T-helper 17 cell (primary cell): ENCODE data around the gene P2RY2. TPM values are rescaled to one million over a fixed set of nuclear protein-coding genes. Genes with fewer than 3 reads are reported as not detected.

ENCODE experiments used
- ATAC-seq: fragments of 150-1000 bp; cut with Tn5 transposase; 2 replicates; pipeline ENCODE4 v1.10.0; 2021; ENCODE audit warnings: mild to moderate bottlenecking, moderate library complexity
- DNase-seq, 3 donors: peaks; one replicate each; pipeline versions ENCODE4 v3.0.0 to v3.0.0-alpha.2; 2020 to 2021
- H3K9me3 ChIP-seq: one replicate; pipeline ENCODE4 v1.7.0; 2013; ENCODE audit warnings: low read length, mild to moderate bottlenecking; ENCODE audit not compliant: control insufficient read depth, poor library complexity, severe bottlenecking
- H3K27ac Mint-ChIP-seq: one replicate; pipeline ENCODE4 v1.8.0; 2022; ENCODE audit warnings: mild to moderate bottlenecking, moderate library complexity, mixed read lengths
- H3K27me3 Mint-ChIP-seq: one replicate; pipeline ENCODE4 v1.8.0; 2022; ENCODE audit warnings: mixed read lengths
- H3K36me3 Mint-ChIP-seq: one replicate; pipeline ENCODE4 v1.8.0; 2022; ENCODE audit warnings: low read depth, mixed read lengths
- H3K4me1 Mint-ChIP-seq: one replicate; pipeline ENCODE4 v1.8.0; 2022; ENCODE audit warnings: mild to moderate bottlenecking, mixed read lengths
- H3K4me3 Mint-ChIP-seq: one replicate; pipeline ENCODE4 v1.8.0; 2022; ENCODE audit warnings: mild to moderate bottlenecking, moderate library complexity, mixed read lengths
- total RNA-seq, 4 donors: library from RNA in 2 of 4; stranded (reverse) in 2 of 4; gene quantifications; one replicate each; pipeline ENCODE4 v1.2.3 and lab custom pipeline; 2022 to 2026

Gene P2RY2
- total RNA-seq, 2 donors from 2014 or later, result 0.29 to 0.55 TPM

GRCh38 chr11:73201888-73202780, 15.9 kb upstream of the P2RY2 start:
- no peak for DNase-seq
- Mint-ChIP-seq H3K27me3 (peaks cover 46% of the 10 kb centered on the region), H3K27ac (no peak overlapping the region), H3K4me3 (no peak overlapping the region), H3K36me3 (peaks cover 6% of the 10 kb centered on the region), H3K4me1 (peaks cover 8% of the 10 kb centered on the region)
- ATAC-seq, result no peak
- H3K9me3 ChIP-seq, result no peaks in the 10 kb centered on the region

DNA sequence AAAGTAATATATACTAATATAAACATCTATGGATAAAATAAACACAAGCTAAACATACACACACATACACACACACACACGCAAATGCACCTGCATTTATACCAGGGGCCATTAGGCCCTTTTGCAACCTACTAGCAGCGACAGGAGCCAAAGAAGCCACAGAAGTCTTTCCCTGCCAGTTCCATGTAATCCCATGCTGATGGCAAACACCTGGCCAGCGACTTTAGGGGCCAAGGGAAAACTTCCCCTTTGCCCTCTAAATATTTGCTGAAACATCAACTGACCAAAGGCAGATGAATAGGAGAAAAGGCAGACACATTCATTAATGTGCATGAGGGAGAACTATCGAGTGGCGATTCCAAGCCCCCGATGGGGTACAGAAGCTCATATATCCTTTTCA, 14.8 kb upstream of the P2RY2 start:
- Mint-ChIP-seq H3K4me3 (no peak overlapping the region), H3K27ac (no peak overlapping the region)

DNA sequence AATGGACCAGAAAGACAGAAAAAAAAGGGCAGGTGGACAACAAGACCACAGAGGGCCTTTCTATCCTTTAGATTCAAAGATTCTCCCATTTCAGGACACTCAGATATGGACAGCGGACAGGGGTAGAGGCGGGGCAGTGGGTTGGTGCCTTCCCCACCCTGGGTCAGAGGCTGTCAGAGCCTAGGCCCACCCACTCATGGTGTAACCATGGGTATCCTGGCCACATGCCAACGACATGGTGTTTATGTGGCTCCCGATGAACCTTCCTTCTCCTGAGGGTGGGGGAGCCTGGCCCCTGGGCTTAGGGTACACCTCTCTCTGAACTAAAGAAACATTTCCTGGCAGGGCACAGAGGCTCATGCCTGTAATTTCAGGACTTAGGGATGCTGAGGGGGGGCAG, 14.3 kb upstream of the P2RY2 start:
- H3K9me3 ChIP-seq, result no peaks in the 10 kb centered on the region
- Mint-ChIP-seq H3K27ac (no peak overlapping the region), H3K36me3 (peaks cover 6% of the 10 kb centered on the region), H3K27me3 (peaks cover 46% of the 10 kb centered on the region), H3K4me1 (peaks cover 8% of the 10 kb centered on the region), H3K4me3 (no peak overlapping the region)
- no peak for ATAC-seq
- DNase-seq, result no peak

More for the DNA sequence above, 14.8 kb upstream of the P2RY2 start:
- Mint-ChIP-seq H3K27me3 (peaks cover 46% of the 10 kb centered on the region), H3K4me1 (peaks cover 8% of the 10 kb centered on the region), H3K36me3 (peaks cover 6% of the 10 kb centered on the region)
- no peaks in the 10 kb centered on the region for H3K9me3 ChIP-seq
- ATAC-seq, result no peak
- no peak for DNase-seq

DNA sequence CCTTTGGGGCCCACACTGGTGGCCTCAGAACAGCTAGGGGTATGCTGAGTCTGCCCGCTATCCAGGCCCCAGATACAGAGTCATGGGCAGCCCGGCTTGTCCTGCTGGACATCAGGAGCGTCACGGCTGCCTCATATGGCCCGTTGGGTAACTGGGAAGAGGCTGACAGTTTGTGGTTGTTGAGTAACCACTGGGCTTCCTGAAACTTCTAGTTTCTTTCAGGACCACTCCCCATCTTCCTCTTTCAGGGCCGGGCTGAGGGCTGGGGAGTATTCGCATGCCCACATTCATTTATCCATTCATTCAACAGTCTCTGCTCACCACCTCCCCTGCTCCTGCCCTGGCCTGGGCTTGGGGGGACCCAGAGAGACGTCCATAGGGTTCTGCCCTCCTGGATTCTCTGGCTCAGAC, 13.4 kb upstream of the P2RY2 start:
- Mint-ChIP-seq H3K36me3 (peaks cover 6% of the 10 kb centered on the region), H3K4me1 (peaks cover 8% of the 10 kb centered on the region), H3K27ac (no peak overlapping the region), H3K27me3 (peaks cover 42% of the 10 kb centered on the region), H3K4me3 (no peak overlapping the region)
- no peak for DNase-seq
- H3K9me3 ChIP-seq, result no peaks in the 10 kb centered on the region
- no peak for ATAC-seq

DNA sequence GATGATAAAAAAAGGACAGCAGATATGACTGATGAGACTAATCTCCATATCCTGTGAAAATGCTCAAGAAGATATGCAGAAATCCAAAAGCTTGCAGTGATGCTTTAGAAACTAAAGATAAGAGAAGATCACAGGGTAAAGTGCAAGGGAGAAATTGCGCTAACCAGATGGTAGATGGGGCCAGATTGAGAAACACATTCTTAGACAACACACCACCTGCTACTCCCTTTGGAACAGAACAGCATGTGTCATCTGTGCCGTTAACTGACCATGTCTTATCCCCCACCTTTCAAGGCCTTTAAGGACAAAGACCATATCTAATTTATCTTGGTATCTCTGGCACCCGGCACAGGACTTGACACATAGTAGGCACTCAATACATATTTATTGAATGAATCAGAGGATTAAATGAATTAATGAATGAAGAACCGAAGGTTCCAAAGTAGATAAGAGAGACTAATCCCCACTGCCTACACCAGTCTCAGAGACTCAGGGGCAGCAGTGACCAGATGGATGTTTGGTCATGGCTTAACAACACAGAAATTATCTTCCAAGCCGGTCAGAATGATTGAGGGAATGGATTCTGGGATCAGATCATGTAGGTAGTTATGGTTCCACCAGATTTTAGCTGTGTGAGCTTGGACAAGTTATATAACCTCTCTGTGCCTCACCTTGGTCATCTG, 12.3 kb upstream of the P2RY2 start:
- no peak overlapping the region for H3K27ac Mint-ChIP-seq

DNA sequence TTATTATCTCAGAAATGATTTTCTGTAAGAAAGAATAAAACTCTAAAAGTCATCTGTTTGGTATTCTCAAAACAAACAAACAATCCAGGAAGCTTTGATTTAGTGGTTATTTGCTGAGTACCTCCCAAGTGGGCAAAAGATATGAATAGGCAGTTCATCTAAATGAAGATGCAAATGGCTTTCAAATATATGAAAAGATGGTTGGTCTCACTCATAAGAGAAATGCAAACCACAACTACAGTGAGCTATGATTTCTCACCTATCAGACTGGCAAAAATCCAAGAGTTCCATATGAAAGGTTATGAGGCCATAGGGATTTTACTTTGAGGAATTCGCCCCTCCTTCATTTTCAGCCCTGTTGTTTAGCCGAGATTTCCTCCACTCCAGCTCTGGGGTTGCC, 11.3 kb upstream of the P2RY2 start:
- H3K36me3 Mint-ChIP-seq, result peaks cover 6% of the 10 kb centered on the region

More for the DNA sequence above, 12.3 kb upstream of the P2RY2 start:
- Mint-ChIP-seq H3K27me3 (peaks cover 34% of the 10 kb centered on the region), H3K36me3 (peaks cover 6% of the 10 kb centered on the region), H3K4me1 (peaks cover 8% of the 10 kb centered on the region), H3K4me3 (no peak overlapping the region)
- H3K9me3 ChIP-seq, result no peaks in the 10 kb centered on the region
- DNase-seq, result no peak
- no peak for ATAC-seq

DNA sequence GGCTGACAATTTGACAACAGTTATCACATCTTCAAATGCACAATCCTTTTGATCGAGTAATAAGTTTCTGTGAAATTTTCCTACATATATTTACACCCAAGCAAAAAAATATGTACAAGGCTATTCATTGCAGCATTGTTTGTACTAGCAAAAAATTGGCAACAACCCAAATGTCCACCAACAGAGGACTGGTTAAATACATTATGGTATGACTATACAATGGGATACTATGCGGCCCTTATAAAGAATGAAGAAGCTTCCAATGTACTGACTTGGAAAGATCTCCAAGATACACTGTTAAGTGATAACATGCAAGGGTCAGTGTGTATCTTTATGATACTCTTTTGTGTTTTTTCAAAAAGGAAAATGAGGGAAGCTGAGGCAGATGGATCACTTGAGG, 8.2 kb upstream of the P2RY2 start:
- H3K27ac Mint-ChIP-seq, result no peak overlapping the region
- H3K4me3 Mint-ChIP-seq, result no peak overlapping the region
- DNase-seq (no peak), ATAC-seq (no peak)
- H3K9me3 ChIP-seq, result no peaks in the 10 kb centered on the region
- H3K4me1 Mint-ChIP-seq, result peaks cover 11% of the 10 kb centered on the region
- peaks cover 6% of the 10 kb centered on the region for H3K36me3 Mint-ChIP-seq
- H3K27me3 Mint-ChIP-seq, result peaks cover 19% of the 10 kb centered on the region

More for the DNA sequence above, 11.3 kb upstream of the P2RY2 start:
- H3K27ac Mint-ChIP-seq, result no peak overlapping the region
- H3K9me3 ChIP-seq, result no peaks in the 10 kb centered on the region
- H3K27me3 Mint-ChIP-seq, result peaks cover 28% of the 10 kb centered on the region
- no peak overlapping the region for H3K4me3 Mint-ChIP-seq
- DNase-seq (no peak), ATAC-seq (no peak)
- peaks cover 11% of the 10 kb centered on the region for H3K4me1 Mint-ChIP-seq

DNA sequence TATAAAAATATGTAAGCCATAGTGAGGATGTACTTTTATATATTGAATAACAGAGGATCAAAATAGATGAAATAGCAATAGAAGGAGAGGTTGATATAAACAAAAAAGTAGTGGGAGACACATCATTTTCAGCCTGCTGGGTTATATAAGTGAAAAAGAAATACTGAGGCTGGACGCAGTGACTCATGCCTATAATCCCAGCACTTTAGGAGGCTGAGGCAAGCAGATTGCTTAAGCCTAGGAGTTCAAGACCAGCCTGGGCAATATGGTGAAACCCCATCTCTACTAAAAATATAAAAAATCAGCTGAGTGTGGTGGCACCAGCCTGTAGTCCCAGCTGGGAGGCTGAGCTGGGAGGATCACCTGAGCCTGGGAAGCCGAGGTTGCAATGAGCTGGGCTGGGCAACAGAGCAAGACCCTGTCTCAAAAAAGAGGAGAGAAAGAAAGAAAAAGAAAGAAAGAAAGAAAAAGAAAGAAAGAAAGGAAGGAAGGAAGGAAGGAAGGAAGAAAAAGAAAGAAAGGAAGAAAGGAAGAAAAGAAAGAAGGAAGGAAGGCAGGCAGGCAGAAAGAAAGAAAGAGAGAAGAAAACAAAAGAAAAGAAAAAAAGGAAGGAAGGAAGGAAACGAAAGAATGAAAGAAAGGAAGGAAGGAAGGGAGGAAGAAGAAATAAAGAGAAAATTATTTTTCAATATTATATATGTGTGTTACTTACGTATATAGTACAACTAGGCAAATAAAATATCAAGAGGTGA, 7.0 kb upstream of the P2RY2 start:
- H3K9me3 ChIP-seq, result peaks cover 3% of the 10 kb centered on the region
- Mint-ChIP-seq H3K36me3 (no peaks in the 10 kb centered on the region), H3K27me3 (peaks cover 7% of the 10 kb centered on the region), H3K4me3 (no peak overlapping the region), H3K4me1 (peaks cover 6% of the 10 kb centered on the region), H3K27ac (no peak overlapping the region)
- ATAC-seq (no peak), DNase-seq (no peak)

DNA sequence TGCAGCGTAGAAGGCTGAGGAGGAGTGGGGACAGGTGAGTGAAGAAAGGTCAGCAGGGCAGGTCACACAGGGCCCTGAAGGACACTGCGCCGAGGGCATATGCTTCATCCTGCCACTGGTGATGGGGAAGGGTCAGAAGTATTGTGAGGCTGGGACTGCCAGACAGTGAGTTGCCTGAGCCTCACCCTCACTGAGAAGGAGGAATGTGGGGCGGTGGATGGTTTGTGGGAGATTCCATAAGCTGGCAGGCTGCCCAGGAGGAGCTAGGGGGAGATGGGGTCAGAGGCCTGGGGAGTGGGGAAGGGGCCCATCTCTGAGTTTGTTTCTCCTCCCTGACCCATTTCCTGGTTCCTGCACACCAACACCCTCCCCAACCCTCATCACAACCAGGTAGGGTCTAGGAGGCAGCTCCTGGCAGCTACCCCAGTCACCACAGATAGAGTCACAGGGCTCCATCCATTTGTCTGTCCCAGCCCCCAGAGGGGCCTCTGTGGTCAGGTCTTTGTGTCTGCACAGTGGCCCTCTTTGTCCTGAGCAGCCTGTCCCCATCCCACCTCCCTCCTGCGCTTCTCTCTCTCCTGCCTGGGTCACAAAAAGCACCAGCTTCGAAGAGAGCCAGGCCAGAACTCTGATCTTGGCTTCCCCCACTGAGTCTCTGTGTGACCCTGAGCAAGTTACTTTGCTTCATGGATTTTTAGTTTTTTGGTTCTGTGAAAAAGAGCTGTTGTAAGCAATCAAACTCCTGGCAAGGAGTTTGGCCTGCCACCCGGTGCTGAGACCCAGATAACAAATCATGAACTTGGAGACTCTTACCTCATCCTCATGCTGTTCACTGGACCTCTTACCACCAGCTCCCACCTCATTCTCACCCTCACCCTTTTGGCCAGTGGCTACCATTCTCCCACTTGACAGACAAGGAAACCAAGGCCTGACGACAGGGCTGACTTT, 4.6 kb upstream of the P2RY2 start:
- Mint-ChIP-seq H3K4me1 (peaks cover 8% of the 10 kb centered on the region), H3K4me3 (no peak overlapping the region), H3K27me3 (peaks cover 14% of the 10 kb centered on the region), H3K27ac (peak overlapping the region; percentile 51), H3K36me3 (no peaks in the 10 kb centered on the region)
- peaks cover 3% of the 10 kb centered on the region for H3K9me3 ChIP-seq
- ATAC-seq (no peak), DNase-seq (no peak)

- H3K27me3 Mint-ChIP-seq, result peaks cover 34% of the 10 kb centered on the region
- H3K4me1 Mint-ChIP-seq, result peaks cover 13% of the 10 kb centered on the region
- DNase-seq, result no peak
- peaks cover 3% of the 10 kb centered on the region for H3K9me3 ChIP-seq
- peaks cover 5% of the 10 kb centered on the region for H3K36me3 Mint-ChIP-seq
- H3K27ac Mint-ChIP-seq, result no peak overlapping the region
- no peak for ATAC-seq
- H3K4me3 Mint-ChIP-seq, result no peak overlapping the region
These were observed 2.6 kb upstream of the P2RY2 start for GRCh38 chr11:73215191-73216134.

- H3K27ac Mint-ChIP-seq, result no peak overlapping the region
- peaks cover 38% of the 10 kb centered on the region for H3K27me3 Mint-ChIP-seq
- no peak for DNase-seq
- no peak overlapping the region for H3K4me3 Mint-ChIP-seq
- no peak for ATAC-seq
- peaks cover 9% of the 10 kb centered on the region for H3K4me1 Mint-ChIP-seq
- H3K36me3 Mint-ChIP-seq, result peaks cover 5% of the 10 kb centered on the region
- H3K9me3 ChIP-seq, result peaks cover 3% of the 10 kb centered on the region
These were observed 1.6 kb upstream of the P2RY2 start for GRCh38 chr11:73216465-73216864.
